ENCODE measurements around the gene MSTN. TPM values are rescaled to one million over a fixed set of nuclear protein-coding genes. Genes with fewer than 3 reads are reported as not detected.

MSTN gene
- total and polyA plus RNA-seq, 2 donors (not counting 3 experiments of a cell fraction or from before 2014, with no cell fraction given): 0.04 TPM; not detected in 1

GRCh38 chr2:190053426-190053825 lies 9.1 kb downstream of the MSTN start:
- H3K36me3 ChIP-seq (ENCODE audit: control insufficient read depth in 2 of 2, extremely low read depth in 1 of 2, insufficient read depth in 2 of 2, low read length in 2 of 2): no peaks in the 10 kb centered on the region
- H3K27ac ChIP-seq (ENCODE audit: insufficient read depth, low read depth, low read length): no peak overlapping the region
- no peaks in the 10 kb centered on the region for H3K9me1 ChIP-seq (replicated peaks; ENCODE audit: control insufficient read depth, extremely low read depth, insufficient read depth, low read length)
- ChIA-PET POLR2A (no interaction called here), CTCF (no interaction called here)
- BruUV-seq (replicated peaks): no TSS peak
- TF ChIP-seq EZH2 (IDR thresholded peaks at IDR 0.05; ENCODE audit: borderline replicate concordance, low read depth, low read length, severe bottlenecking) (no peak), POLR2A (IDR thresholded peaks at IDR 0.05; ENCODE audit: low read depth, low read length) (no peak), CTCF (IDR thresholded peaks at IDR 0.05; ENCODE audit: extremely low read depth in 1 of 2, insufficient read depth in 1 of 2, low read depth in 1 of 2, low read length in 2 of 2) (no peak), MYC (IDR thresholded peaks at IDR 0.05; ENCODE audit: low read depth, low read length) (no peak)
- no peak for FAIRE-seq
- no peak overlapping the region for H3K9ac ChIP-seq (replicated peaks; ENCODE audit: extremely low read depth, insufficient read depth, low read length)
- no peak for DNase-seq (ENCODE audit: low read depth, low spot score)
- H3K9me3 ChIP-seq (replicated peaks; ENCODE audit: control insufficient read depth, insufficient read depth, low read length): no peaks in the 10 kb centered on the region
- H4K20me1 ChIP-seq (replicated peaks; ENCODE audit: control insufficient read depth, extremely low read depth, insufficient read depth, low read length): no peaks in the 10 kb centered on the region
- intact Hi-C loops (cut with micrococcal nuclease) (no loop called here), dilution Hi-C loops (cut with MboI; ENCODE audit: extremely low pct_ligation_motif_present, low sequenced_read_pairs) (no loop called here)
- peaks cover 0 to 1% of the 10 kb centered on the region in 2 experiments for H3K27me3 ChIP-seq (ENCODE audit: control insufficient read depth in 2 of 2, insufficient read depth in 2 of 2, low read length in 2 of 2)
- H3K4me1 ChIP-seq (ENCODE audit: control insufficient read depth, extremely low read depth, insufficient read depth, low read length): no peaks in the 10 kb centered on the region
- peak overlapping the region; percentile 32 for H2AFZ ChIP-seq (ENCODE audit: low read depth, low read length)
- no peak overlapping the region for H3K4me2 ChIP-seq (ENCODE audit: insufficient read depth, low read length)
- no peak overlapping the region for H3K4me3 ChIP-seq (replicated peaks in 1 of 3; ENCODE audit: insufficient read depth in 1 of 3, low read depth in 1 of 3, low read length in 3 of 3)
- H3K79me2 ChIP-seq (ENCODE audit: control insufficient read depth, insufficient read depth, low read length): no peaks in the 10 kb centered on the region

- H3K4me1 ChIP-seq (ENCODE audit: control insufficient read depth, extremely low read depth, insufficient read depth, low read length): no peaks in the 10 kb centered on the region
- no peak overlapping the region for H3K4me2 ChIP-seq (ENCODE audit: insufficient read depth, low read length)
- dilution Hi-C loops (cut with MboI; ENCODE audit: extremely low pct_ligation_motif_present, low sequenced_read_pairs): no loop called here
- no peaks in the 10 kb centered on the region for H3K79me2 ChIP-seq (ENCODE audit: control insufficient read depth, insufficient read depth, low read length)
- H3K27me3 ChIP-seq (ENCODE audit: control insufficient read depth in 2 of 2, insufficient read depth in 2 of 2, low read length in 2 of 2): peaks cover 0 to 5% of the 10 kb centered on the region in 2 experiments
- H3K36me3 ChIP-seq (ENCODE audit: control insufficient read depth in 2 of 2, extremely low read depth in 1 of 2, insufficient read depth in 2 of 2, low read length in 2 of 2): no peaks in the 10 kb centered on the region
- H2AFZ ChIP-seq (ENCODE audit: low read depth, low read length): no peak overlapping the region
- no peak overlapping the region for H3K4me3 ChIP-seq (replicated peaks in 1 of 3; ENCODE audit: insufficient read depth in 1 of 3, low read depth in 1 of 3, low read length in 3 of 3)
- H3K27ac ChIP-seq (ENCODE audit: insufficient read depth, low read depth, low read length): no peak overlapping the region
- no peaks in the 10 kb centered on the region for H3K9me1 ChIP-seq (replicated peaks; ENCODE audit: control insufficient read depth, extremely low read depth, insufficient read depth, low read length)
- FAIRE-seq: no peak
- H3K9me3 ChIP-seq (replicated peaks; ENCODE audit: control insufficient read depth, insufficient read depth, low read length): no peaks in the 10 kb centered on the region
- H3K9ac ChIP-seq (replicated peaks; ENCODE audit: extremely low read depth, insufficient read depth, low read length): no peak overlapping the region
- no peak for DNase-seq (ENCODE audit: low read depth, low spot score)
- no TSS peak for BruUV-seq (replicated peaks)
- CTCF ChIA-PET: no interaction called here
- intact Hi-C loops (cut with micrococcal nuclease): no loop called here
- POLR2A ChIA-PET: no interaction called here
- no peaks in the 10 kb centered on the region for H4K20me1 ChIP-seq (replicated peaks; ENCODE audit: control insufficient read depth, extremely low read depth, insufficient read depth, low read length)
- no peak for TF ChIP-seq POLR2AphosphoS5 (IDR thresholded peaks at IDR 0.05; ENCODE audit: insufficient read depth, low read depth, low read length)
- TF ChIP-seq FOS (IDR thresholded peaks at IDR 0.05; ENCODE audit: borderline replicate concordance, insufficient read depth, low read length): no peak
- TF ChIP-seq CTCF (IDR thresholded peaks at IDR 0.05; ENCODE audit: extremely low read depth in 1 of 2, insufficient read depth in 1 of 2, low read depth in 1 of 2, low read length in 2 of 2): no peak
- TF ChIP-seq MYC (IDR thresholded peaks at IDR 0.05; ENCODE audit: low read depth, low read length): no peak
Measured at GRCh38 chr2:190052307-190052706, 10.2 kb downstream of the MSTN start.

Measured in endothelial cell of umbilical vein (primary cell).